ENCODE measurements around the gene TXN. TPM values are rescaled to one million over a fixed set of nuclear protein-coding genes. Genes with fewer than 3 reads are reported as not detected.

The TXN gene
- total RNA-seq, 1 experiment from 2014 or later = 280 TPM

GRCh38 chr9:110241858-110242321 lies 14.4 kb downstream of the TXN start:
- Histone ChIP-seq H2BK15ac (ENCODE audit: low read depth, low read length) (no peak overlapping the region), H2BK120ac (ENCODE audit: low read depth, low read length, poor library complexity, severe bottlenecking) (no peak overlapping the region), H4K91ac (ENCODE audit: insufficient read length, low read depth, low read length) (no peak overlapping the region), H3K56ac (ENCODE audit: insufficient read length, low read depth, low read length) (no peak overlapping the region), H3K79me2 (ENCODE audit: insufficient read depth, low read length) (0 out of 2 replicates have a peak, but pooled peaks cover 3% of the 10 kb centered on the region), H3K18ac (ENCODE audit: insufficient read length, low read depth, low read length) (no peak overlapping the region), H3K23me2 (ENCODE audit: insufficient read length, low read depth, low read length, poor library complexity, severe bottlenecking) (no peaks in the 10 kb centered on the region), H4K8ac (replicated peaks; ENCODE audit: insufficient read length, low read depth, low read length) (no peak overlapping the region), H3K9me3 (ENCODE audit: control insufficient read depth, low read depth, low read length) (no peaks in the 10 kb centered on the region), H3K27ac (ENCODE audit: insufficient read length, low read depth, low read length) (no peak overlapping the region), H2BK5ac (ENCODE audit: insufficient read length, low read length) (no peak overlapping the region), H3K4ac (ENCODE audit: low read depth, low read length) (no peak overlapping the region), H3K79me1 (ENCODE audit: insufficient read depth, low read depth, low read length, poor library complexity, severe bottlenecking) (peaks cover 3% of the 10 kb centered on the region), H2BK12ac (ENCODE audit: insufficient read length, low read depth, low read length) (no peak overlapping the region), H3K4me2 (ENCODE audit: insufficient read depth, insufficient read length, low read length) (no peak overlapping the region), H3K27me3 (ENCODE audit: insufficient read depth, low read length) (no peaks in the 10 kb centered on the region), H3K9ac (ENCODE audit: extremely low read depth, insufficient read length, low read length) (no peak overlapping the region), H2AK5ac (ENCODE audit: insufficient read length, low read length) (no peak overlapping the region), H4K20me1 (ENCODE audit: control insufficient read depth, insufficient read depth, insufficient read length) (no peaks in the 10 kb centered on the region), H3K23ac (ENCODE audit: insufficient read length, low read depth, low read length) (no peak overlapping the region), H3K4me1 (ENCODE audit: insufficient read depth, low read length) (no peaks in the 10 kb centered on the region; the same call in 1 of the 2 replicates), H2BK20ac (ENCODE audit: low read depth, low read length, poor library complexity, severe bottlenecking) (no peak overlapping the region), H3K14ac (ENCODE audit: insufficient read depth, low read length) (no peak overlapping the region), H3T11ph (ENCODE audit: low read length) (no peak overlapping the region), H2AFZ (ENCODE audit: low read length) (no peak overlapping the region), H4K5ac (ENCODE audit: insufficient read length, low read depth, low read length) (no peak overlapping the region)
- TF ChIP-seq CTCF (conservative IDR thresholded peaks at IDR 0.05) = no peak
- no CpG with 5 or more reads among the region's 1 CpG for whole genome bisulfite sequencing (ENCODE audit: extremely low coverage, insufficient read length, low lambda C conversion rate)
- Mint-ChIP-seq H3K27me3 (ENCODE audit: low read depth) (no peaks in the 10 kb centered on the region), H3K4me1 (peaks cover 9 to 10% of the 10 kb centered on the region in 2 experiments), H3K27ac (no peak overlapping the region), H3K9me3 (no peaks in the 10 kb centered on the region), H3K4me3 (no peak overlapping the region), H3K36me3 (ENCODE audit: insufficient read depth in 1 of 3, low read depth in 3 of 3) (peaks cover 10 to 30% (median 28%) of the 10 kb centered on the region in 3 experiments; a peak in 6 of 7 replicates)
- no peak for DNase-seq

Data from H9 (cell line).